Stimulated activated CD4-positive, alpha-beta T cell treated with anti-CD3 and anti-CD28 coated beads, Interleukin-1b, Interleukin-23, amount 100 ng/mL, for 24 hours (primary cell): ENCODE results near the gene R3HCC1L.
"Not testable (repeated sequence)": the region's sequence is repeated elsewhere in the genome, so short reads cannot be mapped to it uniquely, and the experiment has no call there.

Source experiments
- DNase-seq, 4 experiments: peaks; one replicate each; pipeline ENCODE4 v3.0.0-alpha.2; 2020; ENCODE audit warnings: low read depth in 4 of 4, low spot score in 1 of 4

Gene R3HCC1L

DNA sequence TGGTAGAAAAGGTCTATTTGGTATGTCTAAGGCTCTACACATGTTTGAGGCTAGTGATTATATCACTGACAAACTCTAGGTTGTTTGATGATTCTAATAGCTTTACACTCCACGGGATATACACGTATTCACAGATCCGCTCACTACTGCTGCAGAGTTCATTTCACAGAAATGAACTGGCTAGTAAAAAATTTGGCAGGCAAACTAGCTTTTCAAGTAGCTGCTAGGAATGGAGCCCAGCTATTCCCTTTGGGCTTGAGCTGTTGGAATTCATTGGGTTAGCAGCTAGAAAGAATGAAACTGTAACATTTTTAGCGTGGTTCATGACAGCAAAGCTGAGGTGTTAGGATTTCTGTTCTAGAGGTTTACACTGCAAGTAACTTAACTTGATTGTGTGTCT, 37.6 kb downstream of the R3HCC1L start:
- DNase-seq, result no peak

DNA sequence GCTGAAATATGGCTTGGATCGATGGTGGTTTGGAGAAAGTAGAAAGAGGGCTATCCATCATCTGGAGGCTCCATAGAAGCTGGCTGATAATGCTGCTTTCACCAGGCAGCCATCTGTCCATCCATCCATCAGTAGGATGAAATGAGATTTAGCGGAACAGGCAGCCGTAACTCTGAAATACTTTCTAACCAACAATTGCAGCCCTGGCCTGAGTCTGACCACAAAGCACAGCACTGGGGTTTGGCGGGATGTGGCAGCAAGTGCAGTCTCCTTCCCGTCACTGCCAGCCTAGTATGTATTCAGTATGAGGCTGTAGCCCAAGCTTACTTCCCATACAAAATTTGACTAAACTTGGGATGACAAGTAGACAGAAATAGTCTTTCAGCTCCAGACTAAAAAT, 38.0 kb downstream of the R3HCC1L start:
- no peak for DNase-seq

DNA sequence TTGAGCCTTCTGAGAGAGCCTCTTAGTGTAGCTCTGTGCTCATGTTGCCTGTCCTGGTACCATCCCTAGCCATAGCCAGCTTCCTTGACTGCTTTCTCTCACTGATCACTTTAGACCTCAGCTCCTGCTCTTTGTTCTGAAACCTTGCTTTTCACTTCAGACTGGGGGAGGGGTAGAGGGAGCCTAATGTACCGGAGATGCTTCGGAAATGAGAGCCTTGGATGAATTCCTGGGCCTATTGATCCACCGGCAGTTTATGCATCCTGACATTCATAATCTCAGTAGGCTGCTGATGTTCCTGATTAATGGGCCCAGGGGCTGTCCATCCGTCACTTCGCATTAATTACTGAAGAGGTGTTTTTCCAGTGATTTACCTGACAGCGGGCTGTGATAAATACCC, 38.8 kb downstream of the R3HCC1L start:
- no peak for DNase-seq

DNA sequence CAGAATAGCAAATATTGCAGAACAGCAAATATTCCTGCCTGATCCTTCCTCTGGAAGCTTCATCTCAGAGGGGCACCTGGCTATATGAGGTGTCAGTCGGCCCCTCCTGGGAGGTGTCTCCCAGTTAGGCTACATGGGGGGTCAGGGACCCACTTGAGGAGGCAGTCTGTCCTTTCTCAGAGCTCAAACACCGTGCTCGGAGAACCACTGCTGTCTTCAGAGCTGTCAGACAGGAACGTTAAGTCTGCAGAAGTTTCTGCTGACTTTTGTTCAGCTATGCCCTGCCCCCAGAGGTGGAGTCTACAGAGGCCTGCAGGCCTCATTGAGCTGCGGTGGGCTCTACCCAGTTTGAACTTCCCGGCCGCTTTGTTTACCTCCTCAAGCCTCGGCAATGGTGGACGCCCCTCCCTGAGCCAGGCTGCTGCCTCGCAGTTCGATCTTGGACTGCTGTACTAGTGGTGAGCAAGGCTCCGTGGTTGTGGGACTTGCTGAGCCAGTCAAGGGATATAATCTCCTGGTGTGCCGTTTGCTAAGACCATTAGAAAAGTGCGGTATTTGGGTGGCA, 48.0 kb downstream of the R3HCC1L start:
- DNase-seq, result not testable (repeated sequence)

DNA sequence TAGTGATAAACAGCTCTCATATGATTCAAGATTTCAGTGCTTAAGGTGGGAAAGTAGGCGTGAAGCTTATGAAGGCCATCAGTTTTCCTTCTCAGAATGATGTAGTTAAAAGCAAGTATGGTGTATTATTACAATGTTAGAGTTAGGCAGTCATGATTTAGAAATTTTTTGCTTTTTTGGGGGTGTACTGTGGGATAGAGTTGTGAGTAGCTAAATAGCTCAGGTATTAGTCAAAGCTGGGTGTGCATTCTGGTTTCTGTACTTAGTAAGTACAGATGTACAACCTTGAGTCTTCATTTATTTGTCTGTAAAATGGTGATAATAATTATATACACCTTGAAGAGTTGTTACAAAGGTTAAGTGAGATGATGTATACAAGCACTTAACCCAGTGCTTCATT, 52.2 kb downstream of the R3HCC1L start:
- no peak for DNase-seq

DNA sequence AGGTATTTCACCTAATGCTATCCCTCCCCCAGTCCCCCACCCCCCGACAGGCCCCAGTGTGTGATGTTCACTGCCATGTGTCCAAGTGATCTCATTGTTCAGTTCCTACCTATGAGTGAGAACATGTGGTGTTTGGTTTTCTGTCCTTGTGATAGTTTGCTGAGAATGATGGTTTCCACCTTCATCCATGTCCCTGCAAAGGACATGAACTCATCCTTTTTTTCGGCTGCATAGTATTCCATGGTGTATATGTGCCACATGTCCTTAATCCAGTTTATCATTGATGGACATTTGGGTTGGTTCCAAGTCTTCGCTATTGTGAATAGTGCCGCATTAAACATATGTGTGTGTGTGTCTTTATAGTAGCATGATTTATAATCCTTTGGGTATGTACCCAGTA, 56.3 kb downstream of the R3HCC1L start:
- not testable (repeated sequence) for DNase-seq

DNA sequence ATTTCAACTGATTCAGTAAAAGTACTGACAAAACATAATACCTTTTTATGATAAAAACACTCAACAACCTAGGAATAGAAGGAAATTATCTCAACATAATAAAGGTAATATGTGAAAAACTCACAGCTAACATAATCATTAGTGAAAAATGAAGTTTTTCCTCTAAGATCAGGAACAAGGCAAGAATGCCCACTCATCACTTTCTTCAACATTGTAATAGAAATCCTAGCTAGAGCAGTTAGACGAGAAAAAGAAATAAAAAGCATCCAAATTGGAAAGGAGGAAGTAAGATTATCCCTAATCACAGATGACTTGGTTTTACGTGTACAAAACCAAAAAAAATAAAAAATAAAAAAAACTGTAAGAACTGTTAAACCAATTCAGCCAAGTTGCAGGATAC, 58.6 kb downstream of the R3HCC1L start:
- DNase-seq, result no peak

DNA sequence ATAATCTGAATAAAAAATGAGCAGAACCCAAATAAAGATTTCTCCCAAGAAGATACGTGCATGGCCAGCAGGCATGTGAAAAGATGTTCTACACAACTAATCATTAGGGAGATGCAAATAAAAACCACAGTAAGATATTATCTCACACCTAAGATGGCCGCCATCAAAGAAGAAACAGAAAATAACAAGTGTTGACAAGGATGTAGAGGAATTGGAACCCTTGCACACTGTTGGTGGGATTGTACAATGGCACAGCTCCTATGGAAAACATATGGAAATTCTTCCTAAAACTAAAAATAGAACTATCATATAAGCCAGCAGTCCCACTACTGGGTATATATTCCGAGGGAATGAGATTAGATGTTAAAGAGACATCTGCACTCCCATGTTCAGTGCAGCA, 60.2 kb downstream of the R3HCC1L start:
- no peak for DNase-seq

DNA sequence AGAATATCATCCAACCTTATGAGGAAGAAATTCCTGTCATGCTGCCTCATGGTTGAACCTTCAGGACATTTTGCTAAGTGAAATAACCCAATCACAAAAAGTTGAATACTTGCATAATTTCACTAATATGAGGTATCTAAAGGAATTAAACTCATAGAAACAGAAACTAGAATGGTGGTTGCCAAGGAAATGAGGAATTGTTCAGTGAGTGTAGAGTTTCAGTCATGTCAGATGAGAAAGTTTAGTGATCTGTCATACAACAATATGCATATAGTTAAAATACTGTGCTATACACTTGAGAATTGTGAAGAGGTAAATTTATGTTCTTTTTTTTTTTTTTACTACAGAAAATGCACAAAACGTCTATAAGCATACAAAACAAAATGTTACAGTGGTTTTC, 60.7 kb downstream of the R3HCC1L start:
- no peak for DNase-seq

DNA sequence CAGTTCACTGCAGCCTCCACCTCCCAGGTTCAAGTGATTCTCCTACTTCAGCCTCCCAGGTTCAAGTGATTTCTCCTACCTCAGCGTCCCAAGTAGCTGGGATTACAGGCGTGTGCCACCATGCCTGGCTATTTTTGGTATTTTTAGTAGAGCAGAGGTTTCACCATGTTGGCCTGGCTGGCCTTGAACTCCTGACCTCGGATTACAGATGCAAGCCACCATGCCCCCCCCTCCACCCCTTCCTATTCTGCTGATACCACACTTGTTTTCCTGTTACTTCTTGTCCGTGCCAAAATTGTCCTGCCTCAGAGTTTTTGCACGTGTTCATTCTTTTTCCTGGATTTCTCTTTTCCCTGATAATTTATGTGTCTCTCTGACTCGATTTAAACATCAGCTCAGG, 62.5 kb downstream of the R3HCC1L start:
- DNase-seq, result no peak

DNA sequence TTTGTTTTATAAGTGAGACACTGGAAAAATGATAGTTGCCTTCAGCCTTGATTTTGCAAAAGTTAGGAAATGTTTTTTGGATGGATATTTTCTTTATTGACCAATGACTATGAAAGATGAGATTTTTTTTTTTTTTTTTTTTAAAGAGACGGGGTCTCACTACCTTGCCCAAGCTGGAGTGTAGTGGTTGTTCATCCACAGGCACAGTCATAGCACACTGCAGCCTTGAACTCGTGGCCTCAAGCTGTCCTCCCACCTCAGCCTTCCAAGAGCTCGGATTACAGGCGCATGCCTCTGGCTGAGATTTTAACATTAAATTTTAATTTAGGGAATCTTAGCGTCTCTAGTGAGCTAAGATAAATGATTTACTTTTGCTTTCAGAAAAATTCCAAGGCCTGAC, 67.3 kb downstream of the R3HCC1L start:
- no peak for DNase-seq

DNA sequence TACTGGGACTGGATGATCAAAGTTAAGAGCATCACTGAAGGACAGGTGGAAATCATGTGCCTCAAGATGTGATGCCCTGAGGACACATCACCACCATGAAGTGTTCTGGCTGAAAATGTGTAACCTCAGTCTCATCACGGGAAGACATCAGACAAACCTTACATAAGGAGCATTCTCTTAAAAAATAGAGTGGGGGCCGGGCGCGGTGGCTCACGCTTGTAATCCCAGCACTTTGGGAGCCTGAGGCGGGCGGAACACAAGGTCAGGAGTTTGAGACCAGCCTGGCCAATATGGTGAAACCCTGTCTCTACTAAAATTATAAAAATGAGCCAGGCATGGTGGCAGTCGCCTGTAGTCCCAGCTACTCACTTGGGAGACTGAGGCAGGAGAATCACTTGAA, 67.9 kb downstream of the R3HCC1L start:
- no peak for DNase-seq

DNA sequence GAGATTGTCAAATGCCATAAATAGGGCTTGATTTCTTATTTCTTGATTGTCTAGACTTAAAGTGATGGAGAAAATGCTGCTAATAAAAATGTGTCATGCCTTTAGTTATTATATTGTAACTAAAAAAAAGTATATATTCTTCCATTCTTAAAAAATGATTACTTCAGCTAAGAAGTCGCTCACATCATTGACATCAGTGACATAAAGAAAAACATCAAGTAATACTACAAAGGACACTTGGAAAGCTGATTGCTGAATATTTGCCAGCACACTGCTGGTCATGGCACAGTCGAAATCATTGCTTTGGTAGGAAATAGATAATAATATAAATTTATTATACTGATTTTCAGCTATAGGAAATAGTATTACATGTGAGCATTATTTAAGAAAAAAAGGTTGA, 70.9 kb downstream of the R3HCC1L start:
- DNase-seq, result no peak

DNA sequence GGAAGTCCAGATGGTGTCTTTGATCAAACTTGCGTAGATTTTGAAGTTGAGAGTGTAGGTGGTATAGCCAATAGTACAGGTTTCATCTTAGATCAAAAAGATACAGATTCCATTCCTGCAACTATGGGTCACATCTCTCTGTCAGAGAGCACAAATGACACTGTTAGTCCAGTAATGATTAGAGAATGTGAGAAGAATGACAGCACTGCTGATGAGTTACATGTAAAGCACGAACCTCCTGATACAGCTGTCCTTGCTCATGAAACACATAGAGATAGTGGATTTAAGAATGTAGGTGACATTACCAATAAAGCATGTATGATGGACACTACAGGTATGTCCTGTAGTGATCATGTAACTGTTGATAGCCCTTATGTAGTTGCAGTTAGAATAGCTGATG, 74.5 kb downstream of the R3HCC1L start:
- no peak for DNase-seq

DNA sequence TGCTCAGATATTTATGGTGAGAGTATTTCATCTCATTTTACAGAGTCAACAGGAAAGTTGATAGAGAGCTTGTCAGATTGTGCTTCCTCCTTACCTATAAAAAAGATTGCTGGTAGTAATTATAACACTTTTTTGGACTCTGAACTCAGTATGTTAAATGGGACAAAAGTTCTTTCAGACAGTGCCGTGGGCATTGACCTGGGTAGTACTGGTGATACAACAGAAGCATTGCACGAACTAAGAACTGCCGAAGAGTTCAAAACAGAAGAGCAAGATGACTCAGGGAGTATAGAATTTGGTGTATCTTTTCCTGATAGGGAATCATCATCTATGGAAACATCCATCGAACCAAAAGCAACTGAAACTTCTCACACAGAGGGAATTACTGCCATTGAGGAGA, 75.0 kb downstream of the R3HCC1L start:
- no peak for DNase-seq

DNA sequence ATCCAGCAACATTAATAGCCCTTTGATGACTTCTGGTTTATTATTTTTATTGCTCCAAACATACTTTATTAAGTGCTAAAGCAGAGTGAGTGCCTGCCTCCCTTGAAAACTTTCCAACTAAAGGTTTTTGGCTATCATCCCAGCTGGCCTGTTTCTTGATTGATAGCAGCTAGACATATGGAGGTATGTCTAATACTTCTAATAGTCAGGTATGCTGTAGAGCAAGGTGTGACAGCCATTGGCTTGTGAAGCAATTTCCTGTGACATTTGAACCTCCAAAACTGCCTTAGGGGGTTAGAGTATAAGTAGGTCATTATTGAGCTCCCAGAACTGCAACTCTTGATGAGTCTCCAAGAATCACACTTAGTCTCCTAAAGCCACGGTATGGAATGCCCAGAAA, 77.7 kb downstream of the R3HCC1L start:
- DNase-seq, result no peak

DNA sequence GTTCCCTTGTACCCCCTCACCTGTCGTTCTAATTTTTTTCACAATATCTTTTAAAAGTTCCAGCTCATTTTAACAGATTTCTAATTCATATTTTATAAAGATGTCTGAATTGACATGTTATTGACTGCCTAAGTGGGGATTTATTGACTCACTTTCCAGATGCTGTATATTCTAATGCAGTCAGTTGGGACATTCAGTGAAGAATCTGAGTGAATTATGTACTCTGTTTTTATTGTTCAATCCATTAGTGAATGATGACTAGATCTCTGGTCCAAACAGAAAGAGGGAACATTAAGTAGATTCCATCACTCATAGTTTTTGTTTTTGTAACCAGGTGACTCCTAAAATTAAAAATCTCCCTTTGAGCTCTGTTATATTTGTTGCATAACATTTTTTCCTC, 79.3 kb downstream of the R3HCC1L start:
- no peak for DNase-seq

DNA sequence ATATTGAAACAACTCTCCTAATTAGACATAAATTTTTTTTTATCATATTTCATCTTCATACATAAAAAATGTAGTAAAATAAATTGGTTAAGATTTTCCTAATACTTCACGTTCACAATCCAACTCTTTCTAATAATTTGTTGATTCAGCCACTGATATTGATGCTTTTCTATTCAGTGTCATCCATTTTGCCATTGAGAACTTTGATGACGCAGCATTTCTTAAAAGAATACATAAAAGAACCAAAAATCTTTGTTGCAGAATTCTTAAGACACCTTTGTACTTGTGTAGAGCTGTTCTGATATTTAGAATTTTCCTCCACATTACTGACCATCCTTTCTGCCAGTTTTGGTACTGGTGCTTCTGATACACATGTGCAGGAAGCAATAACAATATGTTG, 80.9 kb downstream of the R3HCC1L start:
- DNase-seq, result no peak

DNA sequence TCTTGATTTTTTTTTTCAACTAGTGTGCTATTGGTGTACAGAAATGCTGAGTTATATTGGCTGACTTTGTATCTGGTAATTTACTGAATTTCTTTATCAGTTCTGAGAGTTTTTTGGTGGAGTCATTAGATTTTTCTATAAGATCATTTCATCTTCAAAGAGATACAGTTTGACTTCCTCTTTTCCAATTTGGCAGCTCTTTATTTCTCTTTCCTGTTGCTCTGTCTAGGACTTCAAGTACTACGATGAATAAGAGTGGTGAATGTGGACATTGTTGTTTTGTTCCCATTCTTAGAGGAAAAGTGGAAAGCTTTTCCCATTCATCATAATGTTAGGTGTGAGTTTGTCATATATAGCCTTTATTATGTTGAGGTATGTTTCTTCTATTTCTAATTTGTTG, 83.3 kb downstream of the R3HCC1L start:
- no peak for DNase-seq

DNA sequence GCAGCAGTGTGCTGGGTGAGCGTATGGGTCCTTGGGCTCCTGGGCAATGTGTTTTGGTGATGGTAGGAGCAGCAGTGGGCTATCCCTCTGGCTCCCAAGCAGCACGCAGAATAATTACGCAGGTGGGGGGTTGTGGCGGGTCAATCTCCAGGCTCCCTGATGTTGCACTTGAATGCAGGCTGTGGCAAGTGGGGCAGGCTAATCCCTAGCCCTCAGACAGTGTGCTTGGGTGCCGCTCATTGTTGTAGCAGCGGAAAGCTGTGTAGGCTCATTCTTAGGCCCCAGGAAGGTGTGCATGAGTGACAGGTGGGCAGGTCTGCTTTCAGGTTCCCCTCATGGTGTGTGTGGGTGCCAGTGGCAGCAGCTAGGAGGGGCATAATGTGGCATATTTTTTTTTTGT, 89.4 kb downstream of the R3HCC1L start:
- no peak for DNase-seq

DNA sequence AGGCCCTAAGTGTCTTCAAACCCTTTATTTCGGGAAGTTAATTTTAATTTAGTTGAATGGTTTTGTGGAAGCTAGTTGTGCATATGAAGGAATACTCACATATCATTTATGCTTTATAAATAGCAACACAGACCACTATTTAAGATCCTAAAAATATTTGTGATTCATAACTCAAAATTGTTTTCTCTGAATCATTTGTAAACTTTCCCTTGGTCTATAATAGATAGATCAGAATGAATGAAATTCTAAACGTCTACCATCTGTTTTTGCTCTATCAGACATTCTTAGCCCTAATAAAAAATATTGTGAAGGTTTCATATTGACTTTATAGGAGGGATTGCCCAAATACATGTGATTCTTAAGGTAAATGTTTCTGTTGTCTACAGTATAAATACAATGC, 90.1 kb downstream of the R3HCC1L start:
- DNase-seq, result no peak

DNA sequence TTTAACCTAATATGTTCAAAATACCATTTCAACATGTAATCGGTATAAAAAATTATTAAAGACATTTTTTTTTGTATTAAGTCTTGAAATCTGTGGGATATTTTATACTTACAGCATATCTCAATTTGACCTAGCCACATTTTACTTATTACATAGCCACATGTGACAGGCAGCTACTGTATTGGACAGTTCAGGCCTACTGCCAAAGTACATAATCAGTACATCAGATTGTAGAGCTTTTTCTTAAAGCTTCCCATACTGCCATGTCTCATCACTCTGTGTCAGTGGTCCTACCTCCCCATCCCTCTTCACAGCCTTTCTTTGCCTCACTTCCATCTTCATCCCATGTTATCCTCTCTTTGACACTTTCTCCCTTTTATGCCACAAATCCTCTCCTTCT, 90.5 kb downstream of the R3HCC1L start:
- DNase-seq, result no peak

DNA sequence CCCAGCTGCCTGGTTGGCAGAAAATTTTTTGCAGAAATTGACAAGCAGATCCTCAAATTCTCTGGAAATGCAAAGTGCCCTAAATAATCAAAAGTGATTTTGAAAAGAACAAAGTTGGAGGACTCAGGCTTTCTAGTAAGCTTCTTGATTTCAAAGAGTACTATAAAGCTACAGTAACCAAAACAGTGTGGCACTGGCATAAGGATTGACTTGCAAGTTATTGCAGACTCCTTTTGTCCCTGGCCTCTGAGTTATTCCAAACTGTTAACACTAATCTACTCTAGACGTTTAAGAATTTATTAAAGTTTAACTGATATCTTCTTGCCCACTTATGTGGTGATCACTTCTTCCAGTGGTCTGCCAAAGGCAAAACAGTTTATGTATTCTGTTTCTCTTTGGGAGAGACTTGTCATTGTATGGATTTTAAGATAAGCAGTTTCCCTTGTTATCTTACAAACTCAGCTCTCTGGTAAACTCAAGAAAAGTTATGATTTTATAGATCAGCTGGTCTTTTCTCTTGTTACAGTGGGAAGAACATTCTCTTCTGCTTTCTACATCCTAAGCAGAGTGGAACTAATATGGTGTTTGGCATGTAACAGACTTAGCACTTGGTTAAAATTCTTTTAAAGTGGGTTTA, 92.2 kb downstream of the R3HCC1L start:
- no peak for DNase-seq

DNA sequence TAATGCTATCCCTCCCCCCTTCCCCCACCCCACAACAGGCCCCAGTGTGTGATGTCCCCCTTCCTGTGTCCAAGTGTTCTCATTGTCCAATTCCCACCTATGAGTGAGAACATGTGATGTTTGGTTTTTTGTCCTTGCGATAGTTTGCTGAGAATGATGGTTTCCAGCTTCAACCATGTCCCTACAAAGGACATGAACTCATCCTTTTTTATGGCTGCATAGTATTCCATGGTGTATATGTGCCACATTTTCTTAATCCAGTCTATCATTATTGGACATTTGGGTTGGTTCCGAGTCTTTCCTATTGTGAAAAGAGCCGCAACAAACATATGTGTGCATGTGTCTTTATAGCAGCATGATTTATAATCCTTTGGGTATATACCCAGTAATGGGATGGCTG, 93.3 kb downstream of the R3HCC1L start:
- not testable (repeated sequence) for DNase-seq
